Hematopoietic multipotent progenitor cell treated with erythropoietin and hydrocortisone succinate and interleukin-3 and kit ligand, for 4 days (in vitro differentiated cells): ENCODE data around the gene CARTPT.

Experiments used
- DNase-seq: peaks from one replicate; pipeline ENCODE4 v3.0.0-alpha.2; 2015

The CARTPT gene

GRCh38 chr5:71719063-71719964 is at the start of gene CARTPT:
TSS of gene CARTPT (plus strand) at chr5:71719275. CDS start at chr5:71719294, 19 bp downstream.
- peak; percentile 61 for DNase-seq

- DNase-seq: no peak
Measured at GRCh38 chr5:71677977-71678376, 41.1 kb upstream of the CARTPT start.

- no peak for DNase-seq
Measured at GRCh38 chr5:71679714-71680113, 39.4 kb upstream of the CARTPT start.

DNA sequence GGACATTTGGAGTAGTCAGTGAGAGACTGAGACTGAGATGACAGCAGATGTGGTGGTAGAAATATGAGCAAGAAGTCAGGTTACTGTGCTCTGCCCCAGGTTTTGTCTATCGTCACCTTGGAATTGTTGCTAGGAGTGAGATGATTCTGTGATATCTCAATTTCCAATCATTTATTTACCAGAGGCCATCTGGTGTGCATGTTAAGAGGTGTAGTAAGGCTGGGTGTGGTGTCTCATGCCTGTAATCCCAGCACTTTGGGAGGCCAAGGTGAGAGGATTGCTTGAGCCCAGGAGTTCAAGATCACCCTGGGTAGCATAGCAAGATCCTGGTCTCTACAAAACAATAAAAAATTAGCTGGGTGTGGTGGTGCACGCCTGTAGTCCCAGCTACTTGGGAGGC is 38.6 kb upstream of the CARTPT start:
- no peak for DNase-seq

GRCh38 chr5:71681296-71681695 is 37.8 kb upstream of the CARTPT start:
- no peak for DNase-seq

GRCh38 chr5:71684309-71684708 is 34.8 kb upstream of the CARTPT start:
- DNase-seq: no peak

DNA sequence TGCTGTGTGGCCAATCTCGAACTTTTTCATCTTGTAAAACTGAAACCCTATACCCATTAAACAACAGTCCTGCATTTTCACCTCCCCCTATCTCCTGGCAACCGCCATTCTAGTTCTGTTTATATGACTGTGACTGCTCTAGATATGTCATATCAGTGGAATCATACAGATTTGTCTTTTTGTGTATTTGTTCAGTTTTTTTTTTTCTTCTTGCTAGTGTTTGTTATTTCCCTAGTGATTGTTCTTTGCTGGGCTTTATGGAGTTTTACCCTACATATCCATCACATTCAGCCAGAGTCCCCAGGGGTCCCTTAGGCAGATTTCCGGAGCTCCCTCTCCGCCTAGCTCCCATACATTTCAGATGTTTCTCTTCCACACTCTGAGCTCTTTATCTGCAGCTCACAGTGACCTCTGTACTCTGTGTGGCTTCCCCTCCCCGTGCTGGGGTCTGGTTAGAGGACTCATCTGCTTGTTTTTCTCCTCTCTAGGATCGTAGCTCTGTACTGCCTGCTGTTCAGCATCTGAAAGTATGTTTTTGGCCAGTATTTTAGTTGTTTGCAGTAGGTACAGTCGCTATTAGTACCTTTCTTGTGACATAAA is 25.1 kb upstream of the CARTPT start:
- DNase-seq: peak; percentile 60

GRCh38 chr5:71695071-71695470 is 24.0 kb upstream of the CARTPT start:
- no peak for DNase-seq

- DNase-seq: no peak
Measured at GRCh38 chr5:71695595-71695994, 23.5 kb upstream of the CARTPT start.

DNA sequence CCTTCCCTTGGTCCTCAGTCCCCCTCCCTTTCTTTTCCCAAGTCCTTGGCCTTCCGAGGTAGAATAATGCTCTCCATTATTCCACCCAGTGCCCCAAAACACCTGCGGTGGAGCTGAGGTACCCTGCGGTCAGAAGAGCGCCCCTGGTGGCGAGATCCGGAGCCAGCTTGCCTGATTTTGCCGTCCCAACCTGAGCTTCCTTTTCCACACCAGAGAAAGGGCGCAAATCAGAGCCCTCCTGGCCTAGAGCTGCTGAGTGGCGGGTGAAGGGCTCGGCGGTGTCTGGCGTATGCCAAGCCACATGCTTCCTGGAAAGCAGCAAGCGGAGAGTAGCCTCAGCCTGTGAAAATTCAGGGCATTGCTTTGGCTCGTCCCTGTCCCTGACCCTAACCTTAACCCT is 21.1 kb upstream of the CARTPT start:
- peak; percentile 7 for DNase-seq

DNA sequence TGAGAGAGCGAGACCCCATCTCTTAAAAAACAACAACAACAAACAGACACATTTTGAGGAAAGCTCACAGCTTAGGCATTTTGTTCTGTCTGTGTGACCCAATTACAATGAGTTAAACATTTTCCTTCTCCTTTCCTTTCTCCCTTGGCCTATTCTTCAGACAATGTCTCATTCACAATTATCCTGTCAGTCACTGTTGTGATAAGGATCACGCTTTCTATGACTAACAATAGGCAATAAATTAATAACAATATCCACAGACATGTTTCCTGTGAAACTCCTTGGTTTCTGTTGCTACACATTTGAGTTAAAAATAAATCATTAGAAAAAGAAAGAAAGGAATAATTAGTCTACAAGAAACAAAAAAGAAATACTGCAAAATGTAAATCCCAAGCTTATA is 19.8 kb upstream of the CARTPT start:
- DNase-seq: no peak

GRCh38 chr5:71699751-71700150 is 19.3 kb upstream of the CARTPT start:
- no peak for DNase-seq

DNA sequence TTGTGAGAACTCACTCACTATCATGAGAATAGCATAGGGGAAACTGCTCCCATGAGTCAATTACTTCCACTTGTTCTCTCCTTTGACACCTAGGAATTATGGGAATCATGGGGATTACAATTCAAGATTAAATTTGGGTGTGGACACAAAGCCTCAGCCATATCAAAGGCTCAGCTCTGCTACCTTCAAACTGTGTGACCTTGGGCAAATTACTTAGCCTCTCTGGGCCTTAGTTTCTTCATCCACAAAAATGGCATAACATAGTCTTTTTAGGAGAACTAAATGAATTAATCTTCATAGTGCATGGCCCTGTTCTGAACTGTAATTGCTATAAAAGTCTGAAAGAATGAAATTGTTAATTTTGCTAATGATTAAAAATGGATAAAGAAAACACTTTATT is 18.3 kb upstream of the CARTPT start:
- no peak for DNase-seq

DNA sequence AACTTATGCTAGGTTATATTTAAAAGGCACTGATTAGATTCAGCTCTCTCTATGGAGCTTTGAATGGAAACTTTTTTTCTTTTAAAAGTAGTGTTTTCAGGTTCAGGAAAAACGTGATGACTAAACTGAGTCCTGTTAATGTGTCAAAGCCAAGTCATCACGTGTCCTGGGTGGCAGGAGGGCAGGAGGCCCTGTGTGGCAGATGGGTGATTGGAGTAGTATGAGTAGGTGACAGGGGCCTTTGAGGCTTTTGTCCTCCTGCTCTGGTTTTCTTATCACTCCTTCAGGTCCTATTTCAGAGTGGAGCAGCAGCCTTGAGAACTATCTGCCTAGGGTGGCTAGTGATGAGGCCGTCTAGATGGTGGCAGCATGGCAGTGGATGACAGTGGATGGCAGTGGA is 17.7 kb upstream of the CARTPT start:
- no peak for DNase-seq

- DNase-seq: no peak
Measured at GRCh38 chr5:71703941-71704340, 15.1 kb upstream of the CARTPT start.

DNA sequence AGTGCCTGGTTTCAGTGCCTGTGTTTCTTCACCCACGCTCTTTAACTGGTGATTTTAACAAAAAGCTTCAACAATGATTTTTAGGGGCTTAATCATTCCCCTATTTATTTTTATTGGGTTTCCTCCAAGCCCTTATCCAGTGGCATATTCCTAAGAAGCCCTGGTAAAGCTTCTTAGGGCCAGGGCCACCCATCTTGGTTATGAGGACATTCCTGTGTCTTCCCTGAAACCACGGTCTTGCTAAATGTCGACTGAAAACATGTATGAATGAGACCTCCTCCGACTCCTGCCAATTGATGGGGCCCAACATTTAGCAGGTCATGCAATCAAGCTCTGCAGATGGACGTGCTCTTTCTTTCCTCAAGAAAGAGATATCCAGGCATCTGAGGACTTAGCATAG is 13.7 kb upstream of the CARTPT start:
- no peak for DNase-seq

DNA sequence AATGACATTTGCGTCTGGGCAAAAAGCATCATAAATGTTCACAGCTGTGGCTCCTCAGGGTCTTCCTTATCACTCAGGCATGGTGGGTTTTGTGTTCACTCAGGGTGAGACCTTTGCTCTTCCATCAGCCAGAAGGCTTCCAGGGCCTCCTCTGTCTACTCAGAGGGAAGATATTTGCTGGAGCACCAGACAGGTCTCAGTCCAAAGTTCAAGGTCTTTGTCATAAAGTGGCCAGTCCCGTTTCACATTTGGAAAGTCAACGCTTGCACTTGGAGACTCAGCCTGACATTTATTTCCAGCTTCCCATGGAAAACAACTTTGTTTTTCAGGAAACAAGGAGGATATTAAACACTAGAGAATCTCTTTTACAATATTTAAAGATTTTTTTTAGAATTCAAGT is 12.2 kb upstream of the CARTPT start:
- DNase-seq: no peak

DNA sequence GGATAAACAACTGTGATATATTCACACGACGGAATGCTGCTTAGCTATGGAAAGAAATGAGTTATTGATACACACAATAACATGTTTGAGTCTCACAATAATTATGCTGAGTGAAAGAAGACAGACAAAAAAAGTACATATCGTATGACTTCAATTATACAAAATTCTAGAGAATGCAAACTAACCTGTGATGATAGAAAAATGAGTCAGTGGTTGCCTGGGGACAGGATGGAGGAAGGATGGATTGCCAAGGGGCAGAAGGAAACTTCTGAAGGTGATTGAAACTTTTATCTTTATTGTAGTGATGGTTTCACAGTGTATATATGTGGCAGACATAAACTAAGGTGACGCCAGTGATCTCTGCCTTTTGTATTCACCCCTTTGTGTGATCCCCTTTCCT is 7.5 kb upstream of the CARTPT start:
- no peak for DNase-seq

DNA sequence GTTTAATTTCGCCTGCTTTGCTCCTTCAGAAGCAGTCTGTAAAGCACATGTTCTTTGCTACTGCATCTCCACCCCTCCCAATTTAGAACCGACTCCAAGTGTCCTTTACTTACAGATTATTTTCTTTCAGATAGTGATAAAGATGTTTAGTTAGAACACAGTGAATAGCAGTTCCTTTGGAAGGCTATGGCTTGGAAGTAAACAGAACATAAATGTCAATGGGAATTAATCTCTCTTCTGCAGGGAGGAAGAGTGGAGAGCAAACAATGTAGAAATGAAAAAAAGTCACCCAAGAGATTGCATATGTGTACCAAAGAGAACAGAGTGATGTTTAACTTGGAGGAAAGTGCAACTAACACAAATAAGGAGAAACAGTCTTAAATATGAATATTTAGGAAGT is 4.2 kb upstream of the CARTPT start:
- DNase-seq: no peak

DNA sequence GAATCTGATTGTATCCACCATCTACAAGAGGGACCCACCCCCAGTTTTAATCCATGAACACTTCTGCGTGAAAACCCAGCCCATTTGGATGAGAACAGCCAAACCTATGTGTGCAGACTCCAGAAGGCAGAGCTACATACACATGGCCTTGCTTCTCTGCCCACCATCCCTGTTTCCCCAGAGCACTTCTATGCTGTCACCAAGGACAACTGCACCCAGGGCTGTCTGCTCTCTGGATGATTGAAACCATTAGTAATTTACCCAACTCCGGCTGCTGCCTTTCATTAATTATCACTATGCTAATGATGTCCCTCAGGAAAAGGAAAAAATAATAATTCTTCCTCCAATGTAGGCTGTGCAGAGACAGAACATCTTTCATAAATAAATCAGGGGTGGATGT is 8.9 kb downstream of the CARTPT start:
- no peak for DNase-seq

DNA sequence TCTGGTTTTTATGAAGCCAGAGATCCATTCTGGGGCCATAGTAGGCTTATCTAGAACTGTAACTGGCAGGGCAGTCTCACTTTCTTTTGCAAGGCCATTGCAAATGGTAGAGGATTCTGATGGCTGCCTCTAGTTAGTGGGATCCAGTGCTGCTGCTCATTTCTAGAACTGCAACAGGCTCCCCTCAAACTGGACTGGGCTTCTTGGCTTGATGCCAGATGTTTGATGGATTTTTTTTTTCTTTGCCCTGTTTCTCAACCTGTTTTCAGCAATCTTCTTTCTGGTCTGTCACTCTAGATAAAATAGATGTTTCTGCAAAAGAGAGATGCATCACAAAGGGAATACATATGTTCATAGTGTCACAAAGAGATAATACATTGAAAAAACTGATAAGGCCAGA is 11.9 kb downstream of the CARTPT start:
- DNase-seq: no peak

- no peak for DNase-seq
Measured at GRCh38 chr5:71732011-71732410, 12.9 kb downstream of the CARTPT start.

- no peak for DNase-seq
Measured at GRCh38 chr5:71734141-71734540, 15.1 kb downstream of the CARTPT start.

GRCh38 chr5:71737931-71738539 is 19.0 kb downstream of the CARTPT start:
- no peak for DNase-seq
